CD4-positive, alpha-beta T cell treated with Interleukin-2 at 100 ng/mL for 4 hours (primary cell): ENCODE measurements around the gene TIMM13.
A peak's percentile ranks its signal among the peaks of the same experiment; 100 is the strongest.
"Not testable (repeated sequence)": the region's sequence is repeated elsewhere in the genome, so short reads cannot be mapped to it uniquely, and the experiment has no call there.

ENCODE experiments used
- DNase-seq: peaks from one replicate; pipeline ENCODE4 v3.0.0-alpha.2; 2020; ENCODE audit warnings: low spot score

TIMM13 gene

GRCh38 chr19:2431318-2432055, 4.1 kb upstream of the TIMM13 start:
- no peak for DNase-seq

DNA sequence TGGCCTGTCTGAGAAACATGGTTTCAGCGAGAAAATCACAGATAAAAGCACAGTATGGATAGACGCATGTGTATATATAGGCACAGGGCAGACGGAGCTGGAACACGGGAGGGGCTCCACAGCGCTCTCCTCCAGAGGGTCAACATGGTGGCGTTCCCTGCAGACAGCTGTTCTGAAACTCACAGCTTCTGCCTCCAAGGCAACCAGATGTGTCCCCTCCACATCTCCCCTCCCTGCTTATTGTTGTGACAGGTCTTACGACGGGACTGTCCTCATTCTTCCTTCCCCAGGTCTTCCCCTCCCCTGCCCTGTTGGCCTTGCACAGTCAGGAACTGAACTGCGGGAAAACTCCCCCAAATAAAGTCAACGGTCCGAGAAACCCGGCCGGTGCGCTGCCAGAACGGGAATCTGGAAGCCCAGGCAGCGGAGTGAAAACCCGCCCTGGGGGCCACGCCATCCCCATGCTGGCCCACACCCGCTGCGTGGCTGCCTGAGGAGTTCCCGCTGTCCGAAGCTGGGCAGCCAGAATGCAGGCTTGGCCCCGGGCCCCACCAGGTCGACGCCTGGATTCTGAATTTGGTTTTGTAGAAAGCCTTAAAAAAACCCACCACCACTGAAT, 2.6 kb upstream of the TIMM13 start:
- DNase-seq: no peak

DNA sequence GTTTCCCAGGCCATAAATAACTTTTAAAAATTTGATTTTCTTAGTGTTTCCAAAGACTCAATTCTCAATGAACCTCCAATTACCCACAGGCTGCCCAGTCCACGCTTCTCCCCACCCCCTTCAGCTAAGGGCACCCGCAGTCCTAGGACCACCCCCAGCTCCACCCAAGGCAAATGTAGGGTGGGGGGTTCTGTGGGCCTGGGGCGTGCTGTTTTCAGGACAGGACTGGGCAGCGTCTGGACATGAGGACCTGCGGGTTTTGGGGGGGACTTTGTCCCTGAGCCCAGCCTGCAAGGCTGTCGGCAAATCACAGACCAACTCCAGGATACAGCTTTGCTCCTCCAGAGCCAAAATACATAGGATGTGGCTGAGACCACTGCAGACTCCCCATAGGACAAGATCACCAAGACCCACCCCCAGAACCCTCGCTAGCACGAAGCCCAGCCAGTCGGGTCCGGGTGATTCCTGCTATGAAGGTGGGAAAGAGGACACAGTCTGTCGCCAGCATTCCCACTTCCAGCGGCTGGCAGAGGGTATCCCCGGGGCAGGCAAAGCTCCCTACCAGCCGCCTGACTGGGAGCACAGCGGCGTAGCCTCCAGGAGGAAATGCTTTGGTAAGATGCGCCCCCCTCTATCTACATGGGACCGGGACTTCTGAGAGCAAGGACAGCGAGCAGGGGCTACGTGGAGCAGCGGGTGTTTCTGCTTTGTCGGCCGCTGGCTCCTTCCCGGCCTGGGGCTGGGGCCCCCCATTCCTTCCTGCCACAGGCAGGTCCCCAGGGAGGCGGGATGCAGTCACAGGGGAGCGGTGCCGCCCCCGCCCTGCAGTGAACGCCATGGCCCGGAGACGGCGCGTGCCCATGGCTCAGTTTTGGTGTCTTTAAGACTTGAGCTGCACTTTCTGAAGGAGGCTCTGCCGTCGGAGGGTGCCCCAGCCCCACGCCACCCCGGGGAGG, 1.6 kb upstream of the TIMM13 start:
- DNase-seq: no peak

GRCh38 chr19:2428321-2428690, 920 bp upstream of the TIMM13 start:
- no peak for DNase-seq

- peak; percentile 33 for DNase-seq
Measured at GRCh38 chr19:2426611-2427428, 566 bp downstream of the TIMM13 start.

- no peak for DNase-seq
Measured at GRCh38 chr19:2425622-2426581, 1.5 kb downstream of the TIMM13 start.

DNA sequence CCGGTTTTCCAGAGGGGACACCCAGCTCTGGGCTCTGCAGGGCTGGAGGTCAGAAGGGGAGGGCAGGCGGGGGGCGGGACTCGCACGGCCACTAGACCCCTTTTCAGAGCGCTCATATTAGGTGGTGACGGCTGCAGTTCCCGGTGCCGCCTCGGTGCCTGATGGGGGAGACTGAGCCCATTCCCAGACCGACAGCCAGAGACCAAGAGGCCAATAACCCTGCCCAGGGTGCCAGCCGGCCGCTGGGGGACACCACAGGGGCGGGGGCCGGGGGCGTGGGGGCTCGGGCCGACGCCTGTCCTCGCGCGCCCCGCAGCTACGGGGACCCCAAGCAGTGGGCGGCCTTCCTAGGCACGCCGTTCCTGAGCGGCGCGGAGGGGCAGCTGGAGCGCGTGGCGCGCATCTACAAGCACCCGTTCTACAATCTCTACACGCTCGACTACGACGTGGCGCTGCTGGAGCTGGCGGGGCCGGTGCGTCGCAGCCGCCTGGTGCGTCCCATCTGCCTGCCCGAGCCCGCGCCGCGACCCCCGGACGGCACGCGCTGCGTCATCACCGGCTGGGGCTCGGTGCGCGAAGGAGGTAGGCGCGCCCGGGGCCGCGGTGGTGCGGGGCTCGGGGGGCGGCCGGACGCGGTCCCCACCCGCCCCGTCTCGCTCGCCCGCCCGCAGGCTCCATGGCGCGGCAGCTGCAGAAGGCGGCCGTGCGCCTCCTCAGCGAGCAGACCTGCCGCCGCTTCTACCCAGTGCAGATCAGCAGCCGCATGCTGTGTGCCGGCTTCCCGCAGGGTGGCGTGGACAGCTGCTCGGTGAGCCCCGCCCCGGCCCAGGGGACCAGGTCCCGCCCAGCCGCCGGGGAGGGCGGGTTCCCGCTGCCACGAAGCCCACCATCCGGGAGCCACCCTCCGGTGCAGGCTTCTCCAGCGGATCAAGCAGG, 2.4 kb downstream of the TIMM13 start:
- DNase-seq: no peak

GRCh38 chr19:2423915-2424685, 3.3 kb downstream of the TIMM13 start:
- DNase-seq: no peak

DNA sequence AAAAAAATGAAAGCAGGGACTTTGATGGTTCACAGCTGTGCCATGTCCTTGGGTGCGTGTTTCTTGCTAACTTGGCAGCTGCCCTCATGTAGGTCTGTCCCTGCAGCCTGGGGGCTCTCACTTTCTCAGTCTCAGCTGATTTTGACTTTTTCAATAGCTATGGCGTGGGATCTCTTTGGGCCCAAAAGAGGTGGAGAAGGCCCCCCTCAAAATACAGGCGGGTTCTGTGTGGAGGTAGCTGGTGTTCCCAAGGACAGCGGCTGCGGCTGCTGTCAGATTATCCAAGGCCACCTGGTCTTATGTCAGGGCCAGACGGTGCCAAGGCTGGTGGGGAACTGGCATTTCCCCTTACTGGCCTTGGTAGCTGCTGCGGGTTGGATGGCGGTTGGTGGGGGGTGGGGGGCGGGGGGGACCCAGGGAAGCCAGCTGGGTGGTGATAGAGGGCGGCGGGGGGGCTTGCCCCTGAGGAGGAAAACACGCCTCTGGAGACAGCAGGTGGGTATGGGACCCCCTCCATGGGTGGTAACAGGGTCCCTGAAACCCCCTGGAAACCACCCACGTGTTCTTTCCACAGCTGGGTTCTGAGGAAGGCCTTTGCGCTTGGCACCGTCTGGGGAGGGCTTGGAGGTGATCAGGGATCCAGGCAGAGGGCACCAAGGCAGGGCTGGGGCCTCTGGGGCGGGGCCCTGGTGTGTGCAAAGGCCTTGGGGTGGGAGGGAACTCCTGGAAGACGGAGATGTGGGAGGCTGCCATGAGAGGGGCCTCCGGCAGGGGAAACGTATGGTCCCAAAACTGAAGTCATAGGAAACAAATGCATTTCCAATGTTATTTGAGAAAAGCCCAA, 4.1 kb downstream of the TIMM13 start:
- DNase-seq: no peak

DNA sequence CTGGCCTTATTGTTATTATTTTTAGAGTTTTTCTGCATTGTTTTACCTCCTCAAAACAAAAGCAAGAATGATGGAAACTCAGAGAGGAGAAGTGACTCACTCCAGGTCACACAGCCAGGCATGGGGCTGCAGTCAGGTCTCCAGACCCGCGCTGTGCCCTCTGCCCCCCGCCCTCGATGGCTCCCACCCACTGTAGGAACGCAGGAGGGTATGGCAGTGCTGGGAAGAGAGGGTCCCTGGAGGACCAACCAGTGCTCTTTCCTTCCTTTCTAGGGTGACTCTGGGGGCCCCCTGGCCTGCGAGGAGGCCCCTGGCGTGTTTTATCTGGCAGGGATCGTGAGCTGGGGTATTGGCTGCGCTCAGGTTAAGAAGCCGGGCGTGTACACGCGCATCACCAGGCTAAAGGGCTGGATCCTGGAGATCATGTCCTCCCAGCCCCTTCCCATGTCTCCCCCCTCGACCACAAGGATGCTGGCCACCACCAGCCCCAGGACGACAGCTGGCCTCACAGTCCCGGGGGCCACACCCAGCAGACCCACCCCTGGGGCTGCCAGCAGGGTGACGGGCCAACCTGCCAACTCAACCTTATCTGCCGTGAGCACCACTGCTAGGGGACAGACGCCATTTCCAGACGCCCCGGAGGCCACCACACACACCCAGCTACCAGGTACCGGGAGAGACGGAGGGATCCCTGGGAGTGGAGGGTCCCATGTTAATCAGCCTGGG, 5.6 kb downstream of the TIMM13 start:
- no peak for DNase-seq

GRCh38 chr19:2420490-2420889, 6.9 kb downstream of the TIMM13 start:
- DNase-seq: no peak

- no peak for DNase-seq
Measured at GRCh38 chr19:2419754-2420153, 7.6 kb downstream of the TIMM13 start.

GRCh38 chr19:2417881-2418406, 9.4 kb downstream of the TIMM13 start:
- DNase-seq: no peak

DNA sequence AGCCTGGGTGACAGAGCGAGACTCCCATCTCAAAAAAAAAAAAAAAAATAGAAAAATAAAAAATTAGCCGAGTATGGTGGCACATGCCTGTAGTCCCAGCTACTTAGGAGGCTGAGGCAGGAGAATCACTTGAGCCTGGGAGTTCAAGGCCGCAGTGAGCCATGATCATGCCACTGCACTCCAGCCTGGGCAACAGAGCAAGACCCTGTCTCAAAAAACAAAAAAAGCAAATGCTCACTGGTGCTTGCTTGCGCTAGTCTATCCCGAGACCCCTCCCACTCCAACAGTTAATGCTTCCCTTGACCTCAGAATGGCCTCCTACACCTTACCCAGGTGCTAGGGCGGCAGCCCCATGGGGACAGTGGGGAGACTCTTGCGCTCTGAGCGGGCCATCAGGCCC, 9.9 kb downstream of the TIMM13 start:
- not testable (repeated sequence) for DNase-seq

GRCh38 chr19:2416321-2417097, 10.9 kb downstream of the TIMM13 start:
- no peak for DNase-seq

- DNase-seq: no peak
Measured at GRCh38 chr19:2415973-2416319, 11.4 kb downstream of the TIMM13 start.
